ENCODE data around the gene FGD3.

- TF ChIP-seq EZH2 (IDR thresholded peaks at IDR 0.05; ENCODE audit: insufficient read depth, poor library complexity, severe bottlenecking) (no peak), EZH2phosphoT487 (IDR thresholded peaks at IDR 0.05; ENCODE audit: insufficient read depth, low read depth) (no peak)
Observed at GRCh38 chr9:93022066-93022465, 74.7 kb downstream of the FGD3 start.
